SK-N-SH (cell line): ENCODE measurements around the gene CCDC69. TPM values are rescaled to one million over a fixed set of nuclear protein-coding genes. Genes with fewer than 3 reads are reported as not detected.

ENCODE experiments used
- CTCF ChIA-PET: fragments of 300-600, 350-600 bp; formaldehyde crosslinking; extraction: SDS; loops from one replicate; lab custom pipeline; 2021; lab: Yijun Ruan, JAX
- POLR2A ChIA-PET: fragments of 350-600 bp; sonication (Branson Sonifier 250); formaldehyde crosslinking; extraction: SDS; loops from one replicate; lab custom pipeline; 2020; ENCODE audit warnings: antibody characterized with exemption, inconsistent platforms; lab: Yijun Ruan, JAX
- DNase-seq: peaks from one replicate; pipeline ENCODE4 v3.0.0; 2012
- H2AFZ ChIP-seq: fragments of 200-600 bp; sonication (generic); 2 replicates; pipeline ENCODE4 v1.8.1; 2016; ENCODE audit warnings: antibody characterized with exemption, mild to moderate bottlenecking, low read depth
- H3F3A ChIP-seq: fragments of 200-600 bp; sonication (generic); replicated peaks from 2 replicates; pipeline ENCODE3; 2016; ENCODE audit warnings: antibody characterized with exemption, mild to moderate bottlenecking; ENCODE audit not compliant: insufficient read depth
- H3K27ac ChIP-seq, 2 experiments: fragments of 200-500 bp in 1 of 2; fragments of 200-600 bp in 1 of 2; sonication (Bioruptor generic) in 1 of 2; sonication (generic), shearing (Covaris generic) in 1 of 2; 2 replicates each; pipeline versions ENCODE4 v1.5.1 to v1.6.1; 2014 to 2016; ENCODE audit warnings: low read depth in 2 of 2, inconsistent platforms in 1 of 2, low read length in 1 of 2, mild to moderate bottlenecking in 1 of 2, mixed read lengths in 1 of 2
- H3K27me3 ChIP-seq: fragments of 200-600 bp; sonication (generic), shearing (Covaris generic); 2 replicates; pipeline ENCODE4 v1.6.1; 2016; ENCODE audit warnings: mixed run types; ENCODE audit not compliant: insufficient read depth
- H3K36me3 ChIP-seq, 2 experiments: fragments of 200-500 bp in 1 of 2; fragments of 200-600 bp in 1 of 2; sonication (Bioruptor generic) in 1 of 2; sonication (generic) in 1 of 2; replicated peaks in 1 of 2; 2 replicates each; pipeline versions ENCODE3 to v1.5.1; 2014 to 2016; ENCODE audit warnings: low read length in 1 of 2, mild to moderate bottlenecking in 1 of 2; ENCODE audit not compliant: insufficient read depth in 2 of 2, control insufficient read depth in 1 of 2
- H3K4me1 ChIP-seq, 2 experiments: fragments of 200-500 bp in 1 of 2; fragments of 200-600 bp in 1 of 2; sonication (Bioruptor generic) in 1 of 2; sonication (generic), shearing (Covaris generic) in 1 of 2; 2 replicates each; pipeline versions ENCODE4 v1.5.1 to v1.6.1; 2014 to 2016; ENCODE audit warnings: low read depth in 1 of 2, low read length in 1 of 2, mixed run types in 1 of 2; ENCODE audit not compliant: insufficient read depth in 2 of 2, control insufficient read depth in 1 of 2
- H3K4me2 ChIP-seq: fragments of 200-600 bp; sonication (generic), shearing (Covaris generic); 2 replicates; pipeline ENCODE4 v1.6.1; 2017; ENCODE audit warnings: mixed run types
- H3K4me3 ChIP-seq, 2 experiments: fragments of 200-500 bp in 1 of 2; fragments of 200-600 bp in 1 of 2; sonication (Bioruptor generic) in 1 of 2; sonication (generic), shearing (Covaris generic) in 1 of 2; 2 replicates each; pipeline versions ENCODE4 v1.5.1 to v1.8.1; 2014 to 2016; ENCODE audit warnings: low read depth in 2 of 2, inconsistent platforms in 1 of 2, low read length in 1 of 2, mild to moderate bottlenecking in 1 of 2, mixed read lengths in 1 of 2, moderate library complexity in 1 of 2
- H3K79me2 ChIP-seq: fragments of 200-600 bp; sonication (generic); 2 replicates; pipeline ENCODE4 v1.8.1; 2017; ENCODE audit warnings: mild to moderate bottlenecking; ENCODE audit not compliant: insufficient read depth
- H3K9ac ChIP-seq: fragments of 200-600 bp; sonication (generic); 2 replicates; pipeline ENCODE4 v1.6.1; 2017; ENCODE audit warnings: mixed run types
- H3K9me2 ChIP-seq: fragments of 200-600 bp; sonication (generic); 2 replicates; pipeline ENCODE4 v1.6.1; 2017; ENCODE audit warnings: mixed run types
- H3K9me3 ChIP-seq: fragments of 200-600 bp; sonication (generic); 2 replicates; pipeline ENCODE4 v1.6.1; 2017; ENCODE audit warnings: mixed run types, mild to moderate bottlenecking, moderate library complexity
- H4K20me1 ChIP-seq: fragments of 200-600 bp; sonication (generic); 2 replicates; pipeline ENCODE4 v1.6.1; 2017; ENCODE audit warnings: mild to moderate bottlenecking, mixed run types; ENCODE audit not compliant: insufficient read depth
- CHD2 ChIP-seq: fragments of 150-350 bp; IDR thresholded peaks from 2 replicates; pipeline ENCODE4 v1.6.1; 2018; ENCODE audit warnings: low read length; ENCODE audit not compliant: partially characterized antibody
- GABPA ChIP-seq: IDR thresholded peaks from 2 replicates; pipeline ENCODE4 v1.4.0; 2012; ENCODE audit warnings: low read depth, mild to moderate bottlenecking
- JUND ChIP-seq: IDR thresholded peaks from 2 replicates; pipeline ENCODE4 v1.4.0; 2012
- MAX ChIP-seq: IDR thresholded peaks from 2 replicates; pipeline ENCODE4 v1.4.0; 2012; ENCODE audit warnings: low read depth
- NFIC ChIP-seq: IDR thresholded peaks from 2 replicates; pipeline ENCODE4 v1.4.0; 2012; ENCODE audit warnings: borderline replicate concordance
- NRF1 ChIP-seq: IDR thresholded peaks from 2 replicates; pipeline ENCODE4 v1.6.1; 2012; ENCODE audit warnings: low read depth, mild to moderate bottlenecking, low read length
- POLR2AphosphoS5 ChIP-seq: IDR thresholded peaks from 2 replicates; pipeline ENCODE4 v1.6.1; 2012; ENCODE audit warnings: low read depth, low read length
- RCOR1 ChIP-seq: fragments of 150-350 bp; IDR thresholded peaks from 2 replicates; pipeline ENCODE4 v1.6.1; 2017; ENCODE audit warnings: antibody characterized with exemption, low read length
- RFX5 ChIP-seq: IDR thresholded peaks from 2 replicates; pipeline ENCODE4 v1.6.1; 2012; ENCODE audit warnings: mild to moderate bottlenecking, improper control_type of control experiment, low read length
- RXRA ChIP-seq: IDR thresholded peaks from 2 replicates; pipeline ENCODE4 v1.4.0; 2012; ENCODE audit warnings: low read depth, mild to moderate bottlenecking, borderline replicate concordance
- TAF1 ChIP-seq: IDR thresholded peaks from 2 replicates; pipeline ENCODE4 v1.6.1; 2012; ENCODE audit warnings: low read depth, mild to moderate bottlenecking, low read length, moderate library complexity, borderline replicate concordance
- USF1 ChIP-seq: IDR thresholded peaks from 2 replicates; pipeline ENCODE4 v1.4.0; 2012; ENCODE audit warnings: low read depth, borderline replicate concordance
- YY1 ChIP-seq: IDR thresholded peaks from 2 replicates; pipeline ENCODE4 v1.4.0; 2012; ENCODE audit warnings: low read depth, mild to moderate bottlenecking
- ZBTB33 ChIP-seq: IDR thresholded peaks from 2 replicates; pipeline ENCODE4 v1.4.0; 2012; ENCODE audit warnings: low read depth, borderline replicate concordance
- WGBS: methylation state at CpG from one replicate; pipeline ENCODE4 v1.1.6; 2017; ENCODE audit warnings: low lambda C conversion rate; 5-methylcytosine and 5-hydroxymethylcytosine counted together
- polyA plus RNA-seq, 3 experiments: library from polyadenylated mRNA; depleted of rRNA; stranded (reverse); fragments of >200 nt; gene quantifications; 2 replicates each; pipeline ENCODE4 v1.2.3, GENCODE V29; 2012
- TF ChIP-seq, protein P1 (sequence below): fragments of 150-350 bp; IDR thresholded peaks from 2 replicates; pipeline ENCODE4 v1.6.1; 2017; ENCODE audit warnings: antibody characterized with exemption, low read length, low read depth, borderline replicate concordance
- TF ChIP-seq, protein P2 (sequence below): IDR thresholded peaks from 2 replicates; pipeline ENCODE4; 2012
- TF ChIP-seq, protein P3 (sequence below): IDR thresholded peaks from 2 replicates; pipeline ENCODE4 v1.6.1; 2012; ENCODE audit warnings: mild to moderate bottlenecking, low read depth, low read length, moderate library complexity

CCDC69 gene
- polyA plus RNA-seq, 1 of the 3 experiments (the other 2 are of a cell fraction), result 0.38 TPM

- H3K4me3 ChIP-seq, result no peak overlapping the region
- no peak overlapping the region for H3K27ac ChIP-seq
Observed at GRCh38 chr5:151227918-151228447, 4.1 kb upstream of the CCDC69 start.

More at GRCh38 chr5:151227918-151228447, 4.1 kb upstream of the CCDC69 start:
- H3F3A ChIP-seq, result no peaks in the 10 kb centered on the region
- POLR2A ChIA-PET, result no interaction called here
- no peaks in the 10 kb centered on the region for H3K79me2 ChIP-seq
- no peaks in the 10 kb centered on the region for H3K36me3 ChIP-seq
- H3K9ac ChIP-seq, result no peak overlapping the region
- H3K9me2 ChIP-seq, result no peaks in the 10 kb centered on the region
- no peaks in the 10 kb centered on the region; the same call in 1 of the 2 replicates for H3K27me3 ChIP-seq
- H2AFZ ChIP-seq, result no peak overlapping the region
- H3K9me3 ChIP-seq, result no peaks in the 10 kb centered on the region
- H3K4me2 ChIP-seq, result no peak overlapping the region
- TF ChIP-seq NRF1 (no peak), RFX5 (no peak), NFIC (no peak), YY1 (no peak), CHD2 (no peak), TAF1 (no peak), MAX (no peak), RCOR1 (no peak), POLR2AphosphoS5 (no peak), RXRA (no peak), GABPA (no peak), ZBTB33 (no peak), USF1 (no peak), JUND (no peak)
- TF ChIP-seq, protein P1, sequence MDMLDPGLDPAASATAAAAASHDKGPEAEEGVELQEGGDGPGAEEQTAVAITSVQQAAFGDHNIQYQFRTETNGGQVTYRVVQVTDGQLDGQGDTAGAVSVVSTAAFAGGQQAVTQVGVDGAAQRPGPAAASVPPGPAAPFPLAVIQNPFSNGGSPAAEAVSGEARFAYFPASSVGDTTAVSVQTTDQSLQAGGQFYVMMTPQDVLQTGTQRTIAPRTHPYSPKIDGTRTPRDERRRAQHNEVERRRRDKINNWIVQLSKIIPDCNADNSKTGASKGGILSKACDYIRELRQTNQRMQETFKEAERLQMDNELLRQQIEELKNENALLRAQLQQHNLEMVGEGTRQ, result no peak
- TF ChIP-seq, protein P2, sequence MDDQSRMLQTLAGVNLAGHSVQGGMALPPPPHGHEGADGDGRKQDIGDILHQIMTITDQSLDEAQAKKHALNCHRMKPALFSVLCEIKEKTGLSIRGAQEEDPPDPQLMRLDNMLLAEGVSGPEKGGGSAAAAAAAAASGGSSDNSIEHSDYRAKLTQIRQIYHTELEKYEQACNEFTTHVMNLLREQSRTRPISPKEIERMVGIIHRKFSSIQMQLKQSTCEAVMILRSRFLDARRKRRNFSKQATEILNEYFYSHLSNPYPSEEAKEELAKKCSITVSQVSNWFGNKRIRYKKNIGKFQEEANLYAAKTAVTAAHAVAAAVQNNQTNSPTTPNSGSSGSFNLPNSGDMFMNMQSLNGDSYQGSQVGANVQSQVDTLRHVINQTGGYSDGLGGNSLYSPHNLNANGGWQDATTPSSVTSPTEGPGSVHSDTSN, result no peak
- TF ChIP-seq, protein P3, sequence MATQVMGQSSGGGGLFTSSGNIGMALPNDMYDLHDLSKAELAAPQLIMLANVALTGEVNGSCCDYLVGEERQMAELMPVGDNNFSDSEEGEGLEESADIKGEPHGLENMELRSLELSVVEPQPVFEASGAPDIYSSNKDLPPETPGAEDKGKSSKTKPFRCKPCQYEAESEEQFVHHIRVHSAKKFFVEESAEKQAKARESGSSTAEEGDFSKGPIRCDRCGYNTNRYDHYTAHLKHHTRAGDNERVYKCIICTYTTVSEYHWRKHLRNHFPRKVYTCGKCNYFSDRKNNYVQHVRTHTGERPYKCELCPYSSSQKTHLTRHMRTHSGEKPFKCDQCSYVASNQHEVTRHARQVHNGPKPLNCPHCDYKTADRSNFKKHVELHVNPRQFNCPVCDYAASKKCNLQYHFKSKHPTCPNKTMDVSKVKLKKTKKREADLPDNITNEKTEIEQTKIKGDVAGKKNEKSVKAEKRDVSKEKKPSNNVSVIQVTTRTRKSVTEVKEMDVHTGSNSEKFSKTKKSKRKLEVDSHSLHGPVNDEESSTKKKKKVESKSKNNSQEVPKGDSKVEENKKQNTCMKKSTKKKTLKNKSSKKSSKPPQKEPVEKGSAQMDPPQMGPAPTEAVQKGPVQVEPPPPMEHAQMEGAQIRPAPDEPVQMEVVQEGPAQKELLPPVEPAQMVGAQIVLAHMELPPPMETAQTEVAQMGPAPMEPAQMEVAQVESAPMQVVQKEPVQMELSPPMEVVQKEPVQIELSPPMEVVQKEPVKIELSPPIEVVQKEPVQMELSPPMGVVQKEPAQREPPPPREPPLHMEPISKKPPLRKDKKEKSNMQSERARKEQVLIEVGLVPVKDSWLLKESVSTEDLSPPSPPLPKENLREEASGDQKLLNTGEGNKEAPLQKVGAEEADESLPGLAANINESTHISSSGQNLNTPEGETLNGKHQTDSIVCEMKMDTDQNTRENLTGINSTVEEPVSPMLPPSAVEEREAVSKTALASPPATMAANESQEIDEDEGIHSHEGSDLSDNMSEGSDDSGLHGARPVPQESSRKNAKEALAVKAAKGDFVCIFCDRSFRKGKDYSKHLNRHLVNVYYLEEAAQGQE, result no peak
- TF ChIP-seq, all 33 proteins: peak for 0
- CTCF ChIA-PET, result interaction anchor here (1.1 to 2.7 kb wide), 4 partner anchors 10 to 220 kb away, joined by 3 to 21 read pairs (median 4); no protein-coding TSS in a partner anchor
- Histone ChIP-seq H3K4me1 (no peaks in the 10 kb centered on the region; a peak in 1 of 4 replicates), H4K20me1 (no peaks in the 10 kb centered on the region)
- 14% methylated on average over 6 of the region's 6 CpGs for WGBS
- DNase-seq, result no peak
